AG10803 (cell line): ENCODE data around the gene SDR42E2.

Experiments
- DNase-seq: peaks from one replicate; pipeline ENCODE4 v3.0.0; 2010; ENCODE audit warnings: low read depth
- H3K4me3 ChIP-seq: 2 replicates; pipeline ENCODE4 v1.5.1; 2011; ENCODE audit warnings: mild to moderate bottlenecking, low read length, control low read depth
- TF ChIP-seq, protein P1 (sequence below): conservative IDR thresholded peaks from 2 replicates; pipeline ENCODE4 v1.5.1; 2011; ENCODE audit warnings: mild to moderate bottlenecking, low read length, control low read depth, inconsistent platforms

The SDR42E2 gene

DNA sequence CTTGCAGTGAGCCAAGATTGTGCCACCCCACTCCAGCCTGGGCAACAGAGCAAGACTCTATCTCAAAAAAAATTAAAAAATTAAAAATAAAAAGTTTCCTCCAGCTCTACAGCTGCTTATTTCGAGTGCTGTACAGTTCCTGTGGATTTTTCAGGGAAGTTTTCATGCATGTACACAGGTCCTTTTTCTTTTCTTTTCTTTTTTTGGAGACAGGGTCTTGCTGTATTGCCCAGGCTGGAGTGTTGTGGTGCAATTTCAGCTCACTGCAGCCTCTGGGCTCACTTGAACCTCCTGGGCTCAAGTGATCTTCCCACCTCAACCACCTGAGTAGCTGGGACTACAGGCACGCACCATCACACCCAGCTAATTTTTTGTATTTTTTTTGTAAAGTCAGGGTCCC, 59.7 kb downstream of the SDR42E2 start:
- no peak overlapping the region for H3K4me3 ChIP-seq
- TF ChIP-seq, protein P1, sequence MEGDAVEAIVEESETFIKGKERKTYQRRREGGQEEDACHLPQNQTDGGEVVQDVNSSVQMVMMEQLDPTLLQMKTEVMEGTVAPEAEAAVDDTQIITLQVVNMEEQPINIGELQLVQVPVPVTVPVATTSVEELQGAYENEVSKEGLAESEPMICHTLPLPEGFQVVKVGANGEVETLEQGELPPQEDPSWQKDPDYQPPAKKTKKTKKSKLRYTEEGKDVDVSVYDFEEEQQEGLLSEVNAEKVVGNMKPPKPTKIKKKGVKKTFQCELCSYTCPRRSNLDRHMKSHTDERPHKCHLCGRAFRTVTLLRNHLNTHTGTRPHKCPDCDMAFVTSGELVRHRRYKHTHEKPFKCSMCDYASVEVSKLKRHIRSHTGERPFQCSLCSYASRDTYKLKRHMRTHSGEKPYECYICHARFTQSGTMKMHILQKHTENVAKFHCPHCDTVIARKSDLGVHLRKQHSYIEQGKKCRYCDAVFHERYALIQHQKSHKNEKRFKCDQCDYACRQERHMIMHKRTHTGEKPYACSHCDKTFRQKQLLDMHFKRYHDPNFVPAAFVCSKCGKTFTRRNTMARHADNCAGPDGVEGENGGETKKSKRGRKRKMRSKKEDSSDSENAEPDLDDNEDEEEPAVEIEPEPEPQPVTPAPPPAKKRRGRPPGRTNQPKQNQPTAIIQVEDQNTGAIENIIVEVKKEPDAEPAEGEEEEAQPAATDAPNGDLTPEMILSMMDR, result no peak
- DNase-seq, result no peak

DNA sequence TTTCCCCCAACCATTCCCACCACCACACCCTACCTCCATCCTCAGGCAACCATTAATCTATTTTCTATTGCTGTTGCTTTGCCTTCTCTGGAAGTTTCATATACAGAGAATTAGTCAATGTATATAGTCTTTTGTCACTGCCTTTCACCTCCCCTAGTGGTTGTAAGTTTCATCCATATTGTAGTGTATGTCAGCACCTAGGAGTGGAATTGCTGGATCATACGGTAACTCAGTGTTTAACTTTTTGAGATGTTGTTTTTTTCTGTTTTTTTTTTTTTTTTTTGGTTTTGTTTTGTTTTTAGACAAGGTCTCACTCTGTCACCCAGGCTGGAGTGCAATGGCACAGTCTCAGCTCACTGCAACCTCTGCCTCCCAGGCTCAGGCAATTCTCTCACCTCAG, 60.7 kb downstream of the SDR42E2 start:
- TF ChIP-seq, protein P1, result no peak
- H3K4me3 ChIP-seq, result no peak overlapping the region
- no peak for DNase-seq

DNA sequence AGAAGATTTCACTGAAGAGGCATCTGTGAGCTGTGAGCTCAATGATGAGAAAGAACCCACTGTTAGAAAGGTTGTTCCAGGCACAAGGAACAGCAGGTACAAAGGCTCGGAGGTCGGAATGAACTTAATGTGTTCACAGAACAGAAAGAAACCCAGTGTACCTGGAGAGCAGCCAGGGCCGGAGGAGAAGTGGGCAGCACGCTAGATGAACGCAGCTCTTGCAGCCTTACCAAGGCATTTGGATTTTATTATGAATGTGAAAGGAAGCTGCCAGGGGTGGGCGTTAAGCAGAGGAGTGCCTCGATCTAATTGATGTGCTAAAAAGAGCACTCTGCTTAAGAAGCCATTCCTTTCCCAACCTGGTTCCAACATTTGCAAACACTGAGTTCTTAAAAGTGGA, 62.8 kb downstream of the SDR42E2 start:
- H3K4me3 ChIP-seq, result no peak overlapping the region
- TF ChIP-seq, protein P1, result no peak
- DNase-seq, result peak; percentile 33

DNA sequence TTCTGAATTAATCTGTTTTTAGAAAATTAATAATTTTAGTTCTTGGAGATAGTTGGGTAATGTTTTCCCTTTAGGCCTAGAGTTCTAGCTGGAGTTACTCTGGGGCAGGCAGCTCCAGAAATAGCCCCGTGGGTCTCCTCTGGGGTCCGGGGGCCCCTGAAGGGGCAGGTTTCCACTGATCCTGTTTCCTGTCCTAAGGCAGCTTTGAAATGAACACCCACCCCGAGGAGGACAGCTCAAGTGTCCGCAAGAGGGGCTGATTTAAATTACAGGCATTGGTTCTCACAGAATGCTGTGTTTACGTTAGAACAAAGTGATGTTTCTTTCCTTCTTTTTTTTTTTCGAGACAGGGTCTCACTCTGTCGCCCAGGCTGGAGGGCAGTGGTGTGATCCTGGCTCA, 67.6 kb downstream of the SDR42E2 start:
- DNase-seq, result no peak
- TF ChIP-seq, protein P1, result no peak
- H3K4me3 ChIP-seq, result no peak overlapping the region

DNA sequence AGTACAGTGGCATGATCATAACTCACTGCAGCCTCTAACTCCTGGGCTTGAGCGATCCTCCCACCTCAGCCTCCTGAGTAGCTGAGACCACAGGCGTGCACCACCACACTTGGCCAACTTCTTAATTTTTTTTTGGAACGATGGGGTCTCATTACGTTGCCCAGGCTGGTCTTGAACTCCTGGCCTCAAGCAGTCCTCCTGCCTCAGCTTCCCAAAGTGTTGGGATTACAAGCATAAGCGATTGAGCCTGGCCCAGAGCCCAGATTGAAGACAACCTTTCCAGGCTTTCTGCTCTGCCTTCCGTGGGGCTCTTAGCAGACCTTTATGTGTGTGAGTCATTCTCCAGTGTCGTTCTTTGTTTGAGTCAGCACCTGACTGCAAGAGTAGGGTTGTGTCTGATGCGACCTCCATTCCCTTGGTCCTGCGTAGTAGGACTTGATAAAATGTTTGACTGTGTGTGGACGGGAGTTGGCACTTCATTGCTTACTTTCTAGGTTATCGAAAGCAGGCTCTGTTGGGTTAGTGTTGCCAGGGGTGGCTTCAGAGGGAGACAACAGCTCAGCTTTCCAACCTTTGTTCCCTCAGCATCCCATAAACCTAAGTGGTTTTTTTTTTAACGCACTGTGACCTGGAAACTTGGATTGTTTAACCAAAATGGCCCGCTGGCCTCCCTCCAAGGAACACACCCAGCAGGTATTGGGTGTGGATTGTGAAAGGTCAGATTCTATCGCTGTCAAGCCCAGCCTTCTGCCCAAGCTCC, 70.2 kb downstream of the SDR42E2 start:
- TF ChIP-seq, protein P1, result no peak
- DNase-seq, result no peak
- H3K4me3 ChIP-seq, result no peak overlapping the region

DNA sequence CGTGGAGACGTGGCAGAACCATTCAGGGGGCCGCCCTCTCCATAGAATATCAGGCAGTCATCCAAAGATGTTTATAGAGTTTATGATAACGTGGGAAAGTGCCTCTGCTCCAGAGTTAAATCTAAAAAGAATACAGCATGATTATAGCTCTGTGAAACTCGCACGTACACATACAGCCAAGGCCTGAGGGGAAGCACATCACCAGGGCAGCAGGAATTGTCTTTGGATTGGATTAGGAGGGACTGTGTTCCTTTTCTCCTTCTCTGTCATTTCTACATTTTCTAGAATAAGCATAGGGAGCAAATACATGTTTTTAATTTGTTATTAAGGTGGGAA, 70.7 kb downstream of the SDR42E2 start:
- no peak for DNase-seq
- H3K4me3 ChIP-seq, result no peak overlapping the region
- TF ChIP-seq, protein P1, result no peak
